Lower lobe of right lung (tissue), 2 donors: ENCODE data around the gene RNF133. TPM values are rescaled to one million over a fixed set of nuclear protein-coding genes. Genes with fewer than 3 reads are reported as not detected.
A peak's percentile ranks its signal among the peaks of the same experiment; 100 is the strongest.

ENCODE experiments used
- ATAC-seq, 2 donors: fragments of 200-7000 bp; cut with Tn5 transposase; one replicate each; pipeline ENCODE4 v1.9.1; 2020 to 2022; ENCODE audit warnings: mild to moderate bottlenecking in 2 of 2, moderate library complexity in 2 of 2
- DNase-seq: peaks from one replicate; pipeline ENCODE4 v3.0.0-alpha.2; 2020
- H3K27ac ChIP-seq: fragments of 200-600 bp; one replicate; pipeline ENCODE4 v1.8.0; 2022
- H3K27me3 ChIP-seq: fragments of 200-600 bp; one replicate; pipeline ENCODE4 v1.8.0; 2022; ENCODE audit warnings: low read depth
- H3K36me3 ChIP-seq: fragments of 200-600 bp; one replicate; pipeline ENCODE4 v1.8.0; 2022; ENCODE audit warnings: mild to moderate bottlenecking
- H3K4me1 ChIP-seq: fragments of 200-600 bp; one replicate; pipeline ENCODE4 v1.8.0; 2022
- H3K4me3 ChIP-seq: fragments of 200-600 bp; one replicate; pipeline ENCODE4 v1.8.0; 2022; ENCODE audit warnings: mild to moderate bottlenecking
- H3K9me3 ChIP-seq: fragments of 200-600 bp; one replicate; pipeline ENCODE4 v1.8.0; 2022
- CTCF ChIP-seq: fragments of 200-600 bp; IDR thresholded peaks from one replicate; pipeline ENCODE4 v1.8.0; 2022; ENCODE audit warnings: antibody characterized with exemption, mild to moderate bottlenecking
- intact Hi-C: fragments of 100-400 bp; cut with DNase I; formaldehyde crosslinking; loops from one replicate; pipeline ENCODE4 v1.11.0; 2022
- total RNA-seq: library from RNA; stranded (reverse); fragmentation: NEBNext Ultra II Directional; extraction: Animal tissue kit (Norgen Biotek cat#: 25700); gene quantifications from one replicate; pipeline ENCODE4 v1.2.1, GENCODE V29; 2021
- donor health status: DM: no; HTN: yes; CAD: no; lungs with severe emphysema.

Gene RNF133
- total RNA-seq, 1 donor from 2014 or later, result 1.0 TPM

GRCh38 chr7:122706836-122707235, 7.9 kb upstream of the RNF133 start:
- ATAC-seq, result no peak
- H3K4me1 ChIP-seq, result no peaks in the 10 kb centered on the region
- no peak overlapping the region for H3K27ac ChIP-seq
- TF ChIP-seq CTCF, result no peak
- H3K36me3 ChIP-seq, result no peaks in the 10 kb centered on the region
- H3K4me3 ChIP-seq, result no peak overlapping the region
- no peaks in the 10 kb centered on the region for H3K9me3 ChIP-seq
- intact Hi-C loops, result no loop called here
- H3K27me3 ChIP-seq, result no peaks in the 10 kb centered on the region
- no peak for DNase-seq

- Histone ChIP-seq H3K4me1 (no peaks in the 10 kb centered on the region), H3K9me3 (no peaks in the 10 kb centered on the region), H3K36me3 (no peaks in the 10 kb centered on the region), H3K27me3 (no peaks in the 10 kb centered on the region), H3K27ac (no peak within 1 kb of the TSS), H3K4me3 (no peak within 1 kb of the TSS)
- ATAC-seq (no peak), DNase-seq (no peak)
- intact Hi-C loops, result no loop called here
- no peak for TF ChIP-seq CTCF
Observed at GRCh38 chr7:122702872-122703510, 4.1 kb upstream of the RNF133 start, which contains the start of gene RNF148. Gene RNF148 (minus strand): TSS chr7:122702922. CDS start chr7:122702750, 172 bp downstream.

GRCh38 chr7:122695816-122696215, 3.1 kb downstream of the RNF133 start:
- Histone ChIP-seq H3K4me3 (no peak overlapping the region), H3K4me1 (no peaks in the 10 kb centered on the region), H3K9me3 (no peaks in the 10 kb centered on the region), H3K27me3 (no peaks in the 10 kb centered on the region), H3K27ac (no peak overlapping the region), H3K36me3 (no peaks in the 10 kb centered on the region)
- peak in 1 of 2 donors; percentile 12 for ATAC-seq
- TF ChIP-seq CTCF, result no peak
- no peak for DNase-seq
- intact Hi-C loops, result no loop called here

GRCh38 chr7:122694697-122695096, 4.2 kb downstream of the RNF133 start:
- ATAC-seq (no peak), DNase-seq (no peak)
- no peak overlapping the region for H3K4me3 ChIP-seq
- H3K4me1 ChIP-seq, result no peaks in the 10 kb centered on the region
- H3K27me3 ChIP-seq, result no peaks in the 10 kb centered on the region
- no peaks in the 10 kb centered on the region for H3K36me3 ChIP-seq
- intact Hi-C loops, result no loop called here
- TF ChIP-seq CTCF, result no peak
- H3K9me3 ChIP-seq, result no peaks in the 10 kb centered on the region
- H3K27ac ChIP-seq, result no peak overlapping the region

GRCh38 chr7:122692769-122693309, 6.1 kb downstream of the RNF133 start:
- Histone ChIP-seq H3K27ac (no peak overlapping the region), H3K4me3 (no peak overlapping the region), H3K9me3 (no peaks in the 10 kb centered on the region), H3K36me3 (no peaks in the 10 kb centered on the region), H3K27me3 (no peaks in the 10 kb centered on the region), H3K4me1 (no peaks in the 10 kb centered on the region)
- ATAC-seq (no peak), DNase-seq (no peak)
- intact Hi-C loops, result no loop called here
- TF ChIP-seq CTCF, result no peak
